Activated CD4-positive, alpha-beta T cell treated with anti-CD3 and anti-CD28 coated beads for 36 hours (primary cell): ENCODE data around the gene FZD2. TPM values are rescaled to one million over a fixed set of nuclear protein-coding genes. Genes with fewer than 3 reads are reported as not detected.
"Not testable (repeated sequence)": the region's sequence is repeated elsewhere in the genome, so short reads cannot be mapped to it uniquely, and the experiment has no call there.

ENCODE experiments used
- ATAC-seq: fragments of 200-7000 bp; cut with Tn5 transposase; one replicate; pipeline ENCODE4 v1.10.0; 2021; ENCODE audit warnings: mild to moderate bottlenecking, moderate library complexity
- CTCF ChIA-PET: fragments of 350-600 bp; sonication (Branson Sonifier 250); formaldehyde crosslinking; loops from one replicate; lab custom pipeline; 2021; ENCODE audit warnings: antibody characterized with exemption; lab: Charles Lee
- POLR2A ChIA-PET: fragments of 350-600 bp; sonication (Branson Sonifier 250); formaldehyde crosslinking; loops from one replicate; lab custom pipeline; 2021; ENCODE audit warnings: antibody characterized with exemption, inconsistent platforms; lab: Charles Lee
- DNase-seq: peaks from one replicate; pipeline ENCODE4 v3.0.0-alpha.2; 2020
- H3K27ac Mint-ChIP-seq: one replicate; pipeline ENCODE4 v1.8.0; 2021; ENCODE audit warnings: mixed read lengths
- H3K27me3 Mint-ChIP-seq: one replicate; pipeline ENCODE4 v1.8.0; 2021; ENCODE audit warnings: mixed read lengths
- H3K36me3 Mint-ChIP-seq: one replicate; pipeline ENCODE4 v1.8.0; 2021; ENCODE audit warnings: low read depth, mixed read lengths
- H3K4me1 Mint-ChIP-seq: one replicate; pipeline ENCODE4 v1.8.0; 2021; ENCODE audit warnings: mixed read lengths
- H3K4me3 Mint-ChIP-seq: one replicate; pipeline ENCODE4 v1.8.0; 2021; ENCODE audit warnings: mild to moderate bottlenecking, moderate library complexity, mixed read lengths
- H3K9me3 Mint-ChIP-seq: one replicate; pipeline ENCODE4 v1.8.0; 2021; ENCODE audit warnings: low read depth, mixed read lengths
- intact Hi-C, 2 experiments: fragments of 100-400 bp; cut with DNase I in 1 of 2; cut with micrococcal nuclease in 1 of 2; formaldehyde crosslinking; loops; one replicate each; pipeline versions ENCODE4 v1.14.2 to v1.15.1; 2022 to 2024; cut with DNase I, micrococcal nuclease
- total RNA-seq, 2 experiments: library from RNA; stranded (reverse); gene quantifications; one replicate each; pipeline ENCODE4 v1.2.3, GENCODE V29; 2021

FZD2 gene
- total RNA-seq, 2 experiments from 2014 or later: 0.07 to 0.09 TPM

DNA sequence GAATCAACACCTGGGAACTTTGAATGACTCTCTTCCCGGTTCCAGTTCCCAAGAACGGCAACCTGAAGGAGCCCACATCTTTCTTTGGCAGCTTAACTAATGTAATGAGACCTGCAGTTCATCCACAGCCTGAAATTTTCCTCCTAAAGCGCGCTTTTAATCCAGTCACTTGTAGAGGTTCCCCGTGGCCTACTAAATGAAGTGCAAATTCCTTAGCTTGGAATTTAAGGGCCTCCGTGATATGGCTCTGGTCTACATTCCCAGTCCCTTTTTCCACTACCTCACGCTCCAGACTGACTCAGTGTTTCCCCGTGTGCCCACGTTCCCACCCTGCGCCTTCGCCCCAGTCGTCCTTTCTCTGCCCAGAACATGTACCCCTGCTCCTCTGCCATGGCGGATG lies 27.2 kb downstream of the FZD2 start:
- no peak overlapping the region for H3K4me3 Mint-ChIP-seq
- intact Hi-C loops: no loop called here
- DNase-seq (no peak), ATAC-seq (no peak)
- ChIA-PET POLR2A (no interaction called here), CTCF (no interaction called here)
- no peak overlapping the region for H3K27ac Mint-ChIP-seq
- peaks cover 15% of the 10 kb centered on the region for H3K27me3 Mint-ChIP-seq
- H3K36me3 Mint-ChIP-seq: no peaks in the 10 kb centered on the region
- H3K9me3 Mint-ChIP-seq: no peaks in the 10 kb centered on the region
- no peaks in the 10 kb centered on the region for H3K4me1 Mint-ChIP-seq

DNA sequence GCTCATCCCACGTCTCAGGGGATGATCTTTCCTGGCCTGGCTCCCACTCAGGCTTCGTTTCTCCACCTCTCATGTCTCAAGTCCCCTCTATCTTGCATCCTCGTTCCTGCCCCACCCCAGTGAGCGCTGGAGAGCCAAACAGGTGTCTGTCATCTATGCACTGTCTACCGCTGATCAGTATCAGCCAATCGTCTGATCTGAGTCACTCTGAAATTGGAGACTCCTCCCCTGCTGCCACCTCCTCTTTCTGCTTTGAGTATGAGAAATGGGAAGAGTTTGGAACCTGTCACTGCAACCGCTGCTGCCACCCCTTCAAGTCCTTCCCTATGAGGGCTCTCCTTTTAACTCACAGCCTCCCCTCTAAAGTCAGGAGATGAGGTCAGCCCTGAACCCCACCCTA lies 28.0 kb downstream of the FZD2 start:
- Mint-ChIP-seq H3K27me3 (peaks cover 11% of the 10 kb centered on the region), H3K4me1 (no peaks in the 10 kb centered on the region), H3K36me3 (no peaks in the 10 kb centered on the region), H3K4me3 (no peak overlapping the region), H3K9me3 (no peaks in the 10 kb centered on the region), H3K27ac (no peak overlapping the region)
- ATAC-seq (no peak), DNase-seq (no peak)
- CTCF ChIA-PET: no interaction called here
- POLR2A ChIA-PET: no interaction called here
- intact Hi-C loops: no loop called here

DNA sequence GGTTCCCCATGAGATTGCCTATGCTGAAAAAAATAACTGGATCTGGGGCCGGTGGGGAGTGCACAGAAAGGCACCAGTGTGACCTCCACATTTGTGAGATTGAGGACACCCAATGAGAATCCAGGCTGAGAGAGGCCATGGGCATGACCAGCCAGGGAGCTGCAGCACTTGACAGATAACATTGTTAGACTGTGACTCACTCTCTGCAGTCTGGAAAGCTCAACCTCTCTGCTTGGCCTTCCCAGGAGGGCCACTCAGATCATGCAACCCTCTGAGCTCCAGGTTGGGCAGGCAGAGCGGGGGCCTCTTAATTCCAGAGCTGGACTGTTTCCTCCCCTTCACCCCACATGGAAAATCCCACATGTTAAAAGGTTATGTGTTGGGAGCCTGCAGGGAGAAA lies 30.1 kb downstream of the FZD2 start:
- peaks cover 5% of the 10 kb centered on the region for H3K27me3 Mint-ChIP-seq
- ATAC-seq: no peak
- intact Hi-C loops: no loop called here
- CTCF ChIA-PET: interaction anchor here (0.7 kb wide), 2 partner anchors 901 to 1041 kb away, joined by 3 to 4 read pairs; no protein-coding TSS in a partner anchor
- POLR2A ChIA-PET: no interaction called here
- H3K27ac Mint-ChIP-seq: no peak overlapping the region
- no peaks in the 10 kb centered on the region for H3K4me1 Mint-ChIP-seq
- DNase-seq: no peak
- H3K4me3 Mint-ChIP-seq: no peak overlapping the region
- H3K9me3 Mint-ChIP-seq: no peaks in the 10 kb centered on the region
- H3K36me3 Mint-ChIP-seq: no peaks in the 10 kb centered on the region

DNA sequence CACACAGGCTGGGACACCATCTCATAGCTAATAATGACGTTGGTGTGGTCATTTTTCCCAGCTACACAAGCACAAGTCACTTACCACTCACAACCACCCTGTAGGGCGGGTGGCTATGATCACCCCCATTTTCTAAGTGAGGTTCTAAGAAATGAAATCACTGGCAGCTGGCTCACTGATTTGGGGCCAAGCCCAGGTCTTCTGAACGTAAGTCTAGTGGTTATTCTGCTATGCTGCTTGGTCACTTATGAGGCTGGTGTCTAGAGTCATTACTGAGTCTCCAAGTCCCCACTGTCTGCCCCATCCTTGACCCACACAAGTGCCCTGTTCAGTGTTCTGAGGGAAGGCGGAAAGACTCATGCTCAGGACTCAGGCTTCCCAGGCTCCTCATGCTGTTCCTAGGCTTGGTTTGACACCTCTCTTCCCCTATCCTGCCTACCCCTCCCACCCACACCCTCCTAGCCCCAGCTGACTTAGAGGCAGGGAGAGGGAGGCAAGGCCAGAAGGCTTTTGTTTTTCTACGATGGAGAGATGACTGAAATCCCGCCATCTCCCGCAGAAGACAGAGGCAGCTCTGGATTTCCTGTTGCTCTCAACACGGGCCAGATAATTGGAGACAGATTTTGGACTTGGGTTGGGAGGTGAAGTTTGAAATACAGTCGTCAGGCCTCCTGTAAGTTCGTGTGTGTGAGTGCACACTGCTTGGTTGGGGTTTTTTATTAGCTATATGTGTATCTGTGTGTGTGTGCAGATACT lies 32.2 kb downstream of the FZD2 start:
- DNase-seq (no peak), ATAC-seq (no peak)
- Mint-ChIP-seq H3K4me1 (no peaks in the 10 kb centered on the region), H3K27ac (no peak overlapping the region), H3K36me3 (no peaks in the 10 kb centered on the region), H3K27me3 (peaks cover 7% of the 10 kb centered on the region), H3K4me3 (no peak overlapping the region), H3K9me3 (no peaks in the 10 kb centered on the region)
- CTCF ChIA-PET: no interaction called here
- POLR2A ChIA-PET: no interaction called here
- intact Hi-C loops: no loop called here

DNA sequence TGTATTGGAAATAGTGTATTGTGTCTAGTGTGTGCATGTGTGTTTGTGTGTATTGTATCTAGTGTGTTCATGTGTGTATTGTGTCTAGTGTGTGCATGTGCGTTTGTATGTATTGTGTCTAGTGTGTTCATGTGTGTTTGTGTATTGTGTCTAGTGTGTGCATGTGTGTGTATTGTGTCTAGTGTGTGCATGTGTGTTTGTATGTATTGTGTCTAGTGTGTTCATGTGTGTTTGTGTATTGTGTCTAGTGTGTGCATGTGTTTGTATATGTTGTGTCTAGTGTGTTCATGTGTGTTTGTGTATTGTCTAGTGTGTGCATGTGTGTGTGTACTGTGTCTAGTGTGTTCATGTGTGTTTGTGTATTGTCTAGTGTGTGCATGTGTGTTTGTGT lies 32.8 kb downstream of the FZD2 start:
- H3K9me3 Mint-ChIP-seq, DNase-seq, H3K27me3 Mint-ChIP-seq, intact Hi-C loops, POLR2A ChIA-PET, H3K4me1 Mint-ChIP-seq, H3K27ac Mint-ChIP-seq, CTCF ChIA-PET, H3K36me3 Mint-ChIP-seq, ATAC-seq, H3K4me3 Mint-ChIP-seq: not testable (repeated sequence)

DNA sequence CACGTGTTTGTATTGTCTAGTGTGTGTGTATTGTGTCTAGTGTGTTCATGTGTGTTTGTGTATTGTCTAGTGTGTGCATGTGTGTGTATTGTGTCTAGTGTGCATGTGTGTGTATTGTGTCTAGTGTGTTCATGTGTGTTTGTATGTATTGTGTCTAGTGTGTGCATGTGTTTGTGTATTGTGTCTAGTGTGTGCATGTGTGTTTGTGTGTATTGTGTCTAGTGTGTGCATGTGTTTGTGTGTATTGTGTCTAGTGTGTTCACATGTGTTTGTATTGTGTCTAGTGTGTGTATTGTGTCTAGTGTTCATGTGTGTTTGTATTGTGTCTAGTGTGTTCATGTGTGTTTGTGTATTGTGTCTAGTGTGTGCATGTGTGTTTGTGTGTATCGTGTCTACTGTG lies 33.5 kb downstream of the FZD2 start:
- intact Hi-C loops, H3K4me3 Mint-ChIP-seq, CTCF ChIA-PET, H3K9me3 Mint-ChIP-seq, ATAC-seq, H3K27ac Mint-ChIP-seq, H3K27me3 Mint-ChIP-seq, DNase-seq, H3K36me3 Mint-ChIP-seq, H3K4me1 Mint-ChIP-seq, POLR2A ChIA-PET: not testable (repeated sequence)

DNA sequence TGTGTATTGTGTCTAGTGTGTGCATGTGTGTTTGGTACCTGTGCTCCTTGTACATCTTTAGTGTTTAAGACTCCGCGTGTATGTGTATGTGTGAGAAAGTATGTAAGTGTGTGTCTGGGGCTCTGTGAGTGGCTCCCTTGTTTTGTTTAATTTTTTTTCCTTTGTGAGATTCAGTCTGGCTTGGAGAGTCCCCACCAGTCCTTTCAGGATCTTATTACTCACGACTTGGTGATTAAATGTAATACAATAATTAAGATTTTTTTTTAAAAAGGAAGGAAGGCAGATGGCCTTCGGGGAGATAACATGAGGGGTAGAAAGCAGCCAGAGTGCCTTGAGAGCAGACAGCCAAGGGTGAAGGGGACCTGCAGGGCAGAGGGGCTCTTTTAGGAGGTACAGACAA lies 33.9 kb downstream of the FZD2 start:
- no peaks in the 10 kb centered on the region for H3K4me1 Mint-ChIP-seq
- peaks cover 9% of the 10 kb centered on the region for H3K27me3 Mint-ChIP-seq
- no peaks in the 10 kb centered on the region for H3K36me3 Mint-ChIP-seq
- H3K9me3 Mint-ChIP-seq: no peaks in the 10 kb centered on the region
- intact Hi-C loops: no loop called here
- H3K4me3 Mint-ChIP-seq: no peak overlapping the region
- no peak overlapping the region for H3K27ac Mint-ChIP-seq
- POLR2A ChIA-PET: no interaction called here
- CTCF ChIA-PET: interaction anchor here (0.8 to 1.1 kb wide), 2 partner anchors 13 to 18 kb away, joined by 3 to 5 read pairs; no protein-coding TSS in a partner anchor
- ATAC-seq (no peak), DNase-seq (no peak)

DNA sequence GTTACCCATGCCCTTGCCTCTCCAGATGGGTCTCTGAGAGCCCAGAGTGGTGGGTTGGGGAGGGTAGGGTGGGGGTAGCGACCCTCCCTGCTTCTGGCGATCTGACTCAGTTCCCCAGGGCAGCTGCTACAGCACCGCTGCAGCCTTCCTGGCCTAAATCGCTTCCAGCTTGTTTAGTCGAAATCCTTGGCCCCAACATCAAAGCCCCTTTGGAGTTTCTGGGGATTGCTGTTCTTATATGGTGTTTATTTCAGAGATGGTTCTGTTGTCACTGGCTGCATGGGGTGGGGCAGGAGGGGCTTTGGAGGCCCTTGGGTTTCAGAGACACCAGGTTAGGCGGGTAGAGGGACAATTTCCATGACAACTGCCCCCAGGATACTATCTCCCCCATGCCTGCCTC lies 35.9 kb downstream of the FZD2 start:
- no peaks in the 10 kb centered on the region for H3K4me1 Mint-ChIP-seq
- intact Hi-C loops: no loop called here
- H3K27ac Mint-ChIP-seq: no peak overlapping the region
- ChIA-PET POLR2A (no interaction called here), CTCF (no interaction called here)
- ATAC-seq (no peak), DNase-seq (no peak)
- no peaks in the 10 kb centered on the region for H3K36me3 Mint-ChIP-seq
- no peaks in the 10 kb centered on the region for H3K9me3 Mint-ChIP-seq
- H3K4me3 Mint-ChIP-seq: no peak overlapping the region
- peaks cover 12% of the 10 kb centered on the region for H3K27me3 Mint-ChIP-seq

DNA sequence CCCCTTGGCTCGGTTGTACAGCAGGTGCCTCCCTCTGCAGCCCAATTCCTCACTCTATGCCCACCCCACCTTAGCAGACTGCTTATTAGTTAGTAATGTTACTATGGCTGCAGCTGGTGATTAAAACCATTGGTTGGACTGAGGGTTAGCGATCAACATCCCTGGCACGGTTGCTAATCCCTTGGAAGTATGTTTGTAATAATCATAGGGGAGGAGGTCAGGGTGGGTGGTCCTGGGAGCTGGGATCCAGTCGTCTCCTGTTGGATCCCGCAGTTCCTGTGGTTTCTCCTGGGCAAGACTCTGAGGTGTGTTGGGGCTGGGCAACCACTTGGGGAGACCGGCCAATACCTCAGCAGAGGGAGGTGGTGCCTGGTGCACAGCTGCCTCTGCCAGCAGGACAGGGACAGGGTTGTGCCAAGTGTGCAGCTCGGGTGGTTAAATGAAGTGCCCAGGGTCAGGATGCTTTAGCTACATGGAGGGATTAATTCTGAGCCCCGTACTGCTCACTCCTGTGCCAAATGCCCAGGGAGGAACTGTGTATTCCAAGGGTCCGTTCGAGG lies 38.0 kb downstream of the FZD2 start:
- no peaks in the 10 kb centered on the region for H3K9me3 Mint-ChIP-seq
- peaks cover 12% of the 10 kb centered on the region for H3K27me3 Mint-ChIP-seq
- ATAC-seq (no peak), DNase-seq (no peak)
- H3K27ac Mint-ChIP-seq: no peak overlapping the region
- intact Hi-C loops: no loop called here
- ChIA-PET CTCF (no interaction called here), POLR2A (no interaction called here)
- H3K4me3 Mint-ChIP-seq: no peak overlapping the region
- H3K4me1 Mint-ChIP-seq: no peaks in the 10 kb centered on the region
- H3K36me3 Mint-ChIP-seq: no peaks in the 10 kb centered on the region

DNA sequence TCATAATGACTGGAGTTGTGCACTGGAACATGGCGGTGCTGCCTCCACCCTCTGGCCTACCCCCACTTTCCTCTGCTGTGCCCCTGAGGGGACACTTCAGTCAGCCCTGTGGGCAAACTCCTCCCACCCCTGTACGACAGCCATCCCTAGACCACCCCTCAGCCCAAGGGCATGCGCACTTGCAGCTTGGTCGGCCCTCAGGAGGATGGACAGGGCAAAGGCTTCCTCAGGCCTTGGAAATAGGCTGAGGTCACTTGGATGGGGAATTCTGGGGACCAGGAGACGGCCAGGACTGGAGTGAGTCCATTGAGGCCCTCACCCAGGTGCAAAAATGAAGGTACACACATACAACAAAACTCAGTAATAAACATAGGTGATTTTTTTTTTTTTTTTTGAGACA lies 41.0 kb downstream of the FZD2 start:
- Mint-ChIP-seq H3K9me3 (no peaks in the 10 kb centered on the region), H3K4me1 (no peaks in the 10 kb centered on the region), H3K4me3 (no peak overlapping the region), H3K27ac (no peak overlapping the region), H3K36me3 (no peaks in the 10 kb centered on the region), H3K27me3 (peaks cover 15% of the 10 kb centered on the region)
- DNase-seq (no peak), ATAC-seq (no peak)
- intact Hi-C loops: no loop called here
- ChIA-PET CTCF (no interaction called here), POLR2A (no interaction called here)

DNA sequence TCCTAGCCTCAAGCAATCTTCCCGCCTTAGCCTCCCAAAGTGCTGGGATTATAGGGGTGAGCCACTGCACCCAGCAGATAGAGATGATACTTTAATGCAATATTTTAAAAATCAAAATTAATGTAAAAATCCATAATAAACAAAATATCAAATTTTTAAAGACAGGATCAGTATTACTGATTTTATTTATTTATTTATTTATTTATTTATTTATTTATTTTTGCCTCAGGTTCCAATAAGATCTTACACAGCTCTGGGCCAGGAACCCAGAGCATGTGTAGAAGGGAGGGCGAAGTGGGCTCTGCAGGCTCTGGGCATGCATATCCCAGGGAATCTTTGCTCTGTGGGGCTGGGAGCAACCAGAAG lies 41.6 kb downstream of the FZD2 start:
- no peak for ATAC-seq
- intact Hi-C loops: no loop called here
- CTCF ChIA-PET: no interaction called here

DNA sequence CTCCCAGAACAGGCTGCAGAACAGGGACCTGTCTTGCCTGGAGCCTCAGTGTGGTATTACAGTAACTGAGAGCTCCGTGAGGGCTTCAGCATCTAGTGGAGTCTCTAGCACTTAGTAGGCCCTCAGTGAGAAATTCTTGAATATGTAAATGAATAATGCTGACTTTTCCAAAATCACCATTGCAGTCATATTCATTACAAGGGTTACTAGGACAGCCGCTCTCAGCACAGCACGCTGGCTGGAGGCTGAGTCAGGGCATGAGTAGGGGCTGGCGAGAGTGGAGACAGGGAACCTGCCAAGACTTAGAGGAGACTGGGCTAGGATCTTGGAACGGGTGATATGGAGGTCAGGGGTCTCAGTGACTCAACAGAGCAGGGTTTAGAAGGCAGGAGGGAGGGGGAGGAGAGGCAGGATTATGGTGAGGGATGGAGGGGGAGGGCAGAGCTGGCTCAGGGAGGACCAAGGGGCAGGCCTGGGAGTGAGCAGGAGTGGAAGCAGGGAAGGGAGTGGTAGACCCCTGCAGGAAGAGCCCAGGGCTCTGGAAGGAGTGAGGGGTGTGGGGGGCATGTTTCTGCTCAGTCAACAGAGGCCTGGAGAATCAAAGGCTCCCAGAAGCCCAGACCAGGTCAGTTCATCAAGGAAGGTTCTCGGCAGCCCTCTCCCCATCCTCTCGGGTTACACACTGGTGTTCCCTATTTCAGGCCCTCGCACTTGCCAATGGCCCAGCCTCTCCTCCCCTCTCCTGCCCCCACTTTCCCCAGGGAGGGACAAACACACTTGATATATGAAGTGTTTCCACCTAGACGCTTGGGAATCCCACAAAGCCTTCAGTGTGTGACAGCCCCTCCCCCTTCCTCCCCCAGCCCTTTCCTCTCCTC lies 42.3 kb downstream of the FZD2 start:
- H3K4me3 Mint-ChIP-seq: no peak overlapping the region
- H3K9me3 Mint-ChIP-seq: no peaks in the 10 kb centered on the region
- DNase-seq (no peak), ATAC-seq (no peak)
- intact Hi-C loops: no loop called here
- CTCF ChIA-PET: no interaction called here
- H3K4me1 Mint-ChIP-seq: no peaks in the 10 kb centered on the region
- peaks cover 12% of the 10 kb centered on the region for H3K27me3 Mint-ChIP-seq
- POLR2A ChIA-PET: no interaction called here
- no peak overlapping the region for H3K27ac Mint-ChIP-seq
- no peaks in the 10 kb centered on the region for H3K36me3 Mint-ChIP-seq

More for the DNA sequence above, 41.6 kb downstream of the FZD2 start:
- Mint-ChIP-seq H3K4me3 (no peak overlapping the region), H3K9me3 (no peaks in the 10 kb centered on the region), H3K27ac (no peak overlapping the region), H3K4me1 (no peaks in the 10 kb centered on the region), H3K27me3 (peaks cover 13% of the 10 kb centered on the region), H3K36me3 (no peaks in the 10 kb centered on the region)
- POLR2A ChIA-PET: no interaction called here
- DNase-seq: no peak
